Mononuclear cell (primary cell): ENCODE results near the gene SHROOM2. TPM values are rescaled to one million over a fixed set of nuclear protein-coding genes. Genes with fewer than 3 reads are reported as not detected.

Experiments
- H3K27me3 ChIP-seq: 2 replicates; pipeline ENCODE4 v1.6.0; 2011; ENCODE audit warnings: low read length, control low read depth; ENCODE audit not compliant: insufficient read depth
- H3K4me1 ChIP-seq: 2 replicates; pipeline ENCODE4 v1.5.1; 2011; ENCODE audit warnings: mild to moderate bottlenecking, low read length, control low read depth; ENCODE audit not compliant: insufficient read depth
- H3K4me3 ChIP-seq: 2 replicates; pipeline ENCODE4 v1.5.1; 2011; ENCODE audit warnings: mild to moderate bottlenecking, low read length, moderate library complexity
- H3K9me3 ChIP-seq: 2 replicates; pipeline ENCODE4 v1.5.1; 2011; ENCODE audit warnings: low read depth, mild to moderate bottlenecking, control low read depth, low read length
- total RNA-seq: library from RNA; depleted of rRNA; stranded (reverse); fragments of >200 nt; gene quantifications from one replicate; pipeline ENCODE4 v1.2.3, GENCODE V29; 2012

SHROOM2 gene, protein sequence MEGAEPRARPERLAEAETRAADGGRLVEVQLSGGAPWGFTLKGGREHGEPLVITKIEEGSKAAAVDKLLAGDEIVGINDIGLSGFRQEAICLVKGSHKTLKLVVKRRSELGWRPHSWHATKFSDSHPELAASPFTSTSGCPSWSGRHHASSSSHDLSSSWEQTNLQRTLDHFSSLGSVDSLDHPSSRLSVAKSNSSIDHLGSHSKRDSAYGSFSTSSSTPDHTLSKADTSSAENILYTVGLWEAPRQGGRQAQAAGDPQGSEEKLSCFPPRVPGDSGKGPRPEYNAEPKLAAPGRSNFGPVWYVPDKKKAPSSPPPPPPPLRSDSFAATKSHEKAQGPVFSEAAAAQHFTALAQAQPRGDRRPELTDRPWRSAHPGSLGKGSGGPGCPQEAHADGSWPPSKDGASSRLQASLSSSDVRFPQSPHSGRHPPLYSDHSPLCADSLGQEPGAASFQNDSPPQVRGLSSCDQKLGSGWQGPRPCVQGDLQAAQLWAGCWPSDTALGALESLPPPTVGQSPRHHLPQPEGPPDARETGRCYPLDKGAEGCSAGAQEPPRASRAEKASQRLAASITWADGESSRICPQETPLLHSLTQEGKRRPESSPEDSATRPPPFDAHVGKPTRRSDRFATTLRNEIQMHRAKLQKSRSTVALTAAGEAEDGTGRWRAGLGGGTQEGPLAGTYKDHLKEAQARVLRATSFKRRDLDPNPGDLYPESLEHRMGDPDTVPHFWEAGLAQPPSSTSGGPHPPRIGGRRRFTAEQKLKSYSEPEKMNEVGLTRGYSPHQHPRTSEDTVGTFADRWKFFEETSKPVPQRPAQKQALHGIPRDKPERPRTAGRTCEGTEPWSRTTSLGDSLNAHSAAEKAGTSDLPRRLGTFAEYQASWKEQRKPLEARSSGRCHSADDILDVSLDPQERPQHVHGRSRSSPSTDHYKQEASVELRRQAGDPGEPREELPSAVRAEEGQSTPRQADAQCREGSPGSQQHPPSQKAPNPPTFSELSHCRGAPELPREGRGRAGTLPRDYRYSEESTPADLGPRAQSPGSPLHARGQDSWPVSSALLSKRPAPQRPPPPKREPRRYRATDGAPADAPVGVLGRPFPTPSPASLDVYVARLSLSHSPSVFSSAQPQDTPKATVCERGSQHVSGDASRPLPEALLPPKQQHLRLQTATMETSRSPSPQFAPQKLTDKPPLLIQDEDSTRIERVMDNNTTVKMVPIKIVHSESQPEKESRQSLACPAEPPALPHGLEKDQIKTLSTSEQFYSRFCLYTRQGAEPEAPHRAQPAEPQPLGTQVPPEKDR (N-terminal part only)
- total RNA-seq, result under 0.01 TPM

DNA sequence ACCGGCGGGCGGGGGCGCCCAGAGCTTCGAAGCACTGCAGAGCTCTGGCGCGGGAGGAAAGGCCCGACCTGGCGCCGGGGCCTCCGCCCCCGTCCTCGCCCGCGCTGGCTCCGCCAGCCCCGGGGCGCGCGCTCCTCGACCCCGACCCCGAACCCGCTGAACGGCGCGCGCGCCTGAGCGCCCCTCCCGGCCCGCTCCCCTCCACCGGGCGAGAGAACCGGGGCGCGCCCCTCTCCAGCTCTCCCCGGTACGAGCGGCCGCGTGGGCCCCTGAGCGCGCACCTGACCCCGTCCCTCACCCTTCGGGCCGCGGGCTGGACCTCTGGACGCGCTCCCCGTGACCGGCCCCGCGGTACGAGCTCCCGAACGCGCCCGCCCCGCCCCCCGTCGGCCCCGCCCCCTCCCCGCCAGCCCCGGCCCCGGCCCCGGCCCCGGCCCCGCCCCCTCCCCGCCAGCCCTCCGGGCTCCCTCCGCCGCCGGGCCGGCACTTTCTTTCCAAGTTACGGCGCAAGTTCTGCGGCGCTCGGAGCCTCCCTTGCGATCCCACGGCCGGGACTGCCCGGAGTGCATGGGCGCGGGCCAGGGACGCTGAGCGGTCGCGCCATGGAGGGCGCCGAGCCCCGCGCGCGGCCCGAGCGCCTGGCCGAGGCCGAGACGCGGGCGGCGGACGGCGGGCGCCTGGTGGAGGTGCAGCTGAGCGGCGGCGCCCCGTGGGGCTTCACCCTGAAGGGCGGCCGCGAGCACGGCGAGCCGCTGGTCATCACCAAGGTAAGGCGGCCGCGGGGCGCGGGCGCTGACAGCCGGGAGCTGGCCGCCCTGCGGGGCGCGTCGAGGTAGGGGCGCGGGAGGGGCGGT lies at the start of gene SHROOM2:
Gene SHROOM2 (plus strand): TSS at position 486 of the 854 bp plus-strand sequence. CDS start 117 bp downstream, at position 603.
- Histone ChIP-seq H3K4me3 (no peak within 1 kb of the TSS), H3K4me1 (no peaks in the 10 kb centered on the region), H3K9me3 (no peaks in the 10 kb centered on the region), H3K27me3 (peaks cover 24% of the 10 kb centered on the region)

DNA sequence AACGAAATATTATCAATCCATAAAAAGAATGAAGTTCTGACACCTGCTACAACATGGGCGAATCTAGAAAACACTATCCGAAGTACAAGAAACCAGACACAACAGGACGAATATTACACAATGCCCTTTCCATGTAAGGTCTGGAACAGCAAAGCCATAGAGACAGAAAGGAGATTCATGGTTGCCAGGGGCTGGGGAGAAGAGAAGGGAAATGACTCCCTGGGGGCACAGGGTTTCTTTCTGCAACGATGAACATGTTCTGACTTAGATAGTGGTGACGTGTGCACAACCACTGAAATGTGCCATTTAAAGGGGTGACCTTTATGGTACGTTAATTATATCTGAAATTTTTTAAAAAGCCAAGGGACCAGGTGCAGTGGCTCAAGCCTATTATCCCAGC lies 48.9 kb upstream of the SHROOM2 start:
- no peaks in the 10 kb centered on the region for H3K4me1 ChIP-seq
- no peak overlapping the region for H3K4me3 ChIP-seq
- no peaks in the 10 kb centered on the region for H3K27me3 ChIP-seq
- no peaks in the 10 kb centered on the region for H3K9me3 ChIP-seq

DNA sequence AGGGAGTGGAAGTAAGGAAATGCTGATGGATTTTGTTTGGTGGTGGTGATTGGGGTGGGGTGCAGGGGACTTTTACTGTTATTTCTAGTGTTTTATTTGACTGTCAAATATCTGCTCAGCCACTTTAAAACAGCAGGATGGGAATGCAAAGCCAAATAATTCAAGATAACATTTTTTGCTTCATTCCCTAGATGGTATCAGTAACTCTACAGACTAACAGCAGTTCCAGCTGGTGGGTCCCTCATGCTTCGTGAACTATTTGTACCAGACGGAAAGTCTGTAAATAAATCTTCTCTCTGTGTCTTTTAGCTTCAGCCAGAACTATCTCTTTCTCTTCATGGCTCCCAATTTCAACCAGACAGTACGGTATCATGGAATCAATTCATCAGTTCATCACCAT lies 48.1 kb upstream of the SHROOM2 start:
- Histone ChIP-seq H3K9me3 (no peaks in the 10 kb centered on the region), H3K4me3 (no peak overlapping the region), H3K4me1 (no peaks in the 10 kb centered on the region), H3K27me3 (no peaks in the 10 kb centered on the region)

DNA sequence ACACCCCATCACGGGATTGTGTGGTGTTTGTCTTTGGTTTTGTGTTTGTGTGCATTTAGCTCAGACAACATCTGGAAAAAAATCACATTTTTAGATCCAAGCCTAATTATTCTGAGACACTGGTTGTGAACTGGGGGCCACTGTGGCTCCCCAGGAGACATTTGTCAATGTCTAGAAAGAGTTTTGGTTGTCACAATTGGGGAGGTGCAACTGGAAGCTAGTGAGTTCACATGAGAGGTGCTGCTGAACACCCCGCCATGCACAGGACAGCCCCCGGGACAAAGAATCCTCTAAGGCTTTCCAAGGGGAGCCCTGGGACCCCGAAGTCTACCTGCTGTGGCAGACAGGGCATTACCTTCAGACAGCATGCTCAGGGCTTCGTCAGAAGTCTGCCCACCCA lies 47.1 kb upstream of the SHROOM2 start:
- Histone ChIP-seq H3K4me1 (no peaks in the 10 kb centered on the region), H3K27me3 (no peaks in the 10 kb centered on the region), H3K4me3 (no peak overlapping the region), H3K9me3 (no peaks in the 10 kb centered on the region)

DNA sequence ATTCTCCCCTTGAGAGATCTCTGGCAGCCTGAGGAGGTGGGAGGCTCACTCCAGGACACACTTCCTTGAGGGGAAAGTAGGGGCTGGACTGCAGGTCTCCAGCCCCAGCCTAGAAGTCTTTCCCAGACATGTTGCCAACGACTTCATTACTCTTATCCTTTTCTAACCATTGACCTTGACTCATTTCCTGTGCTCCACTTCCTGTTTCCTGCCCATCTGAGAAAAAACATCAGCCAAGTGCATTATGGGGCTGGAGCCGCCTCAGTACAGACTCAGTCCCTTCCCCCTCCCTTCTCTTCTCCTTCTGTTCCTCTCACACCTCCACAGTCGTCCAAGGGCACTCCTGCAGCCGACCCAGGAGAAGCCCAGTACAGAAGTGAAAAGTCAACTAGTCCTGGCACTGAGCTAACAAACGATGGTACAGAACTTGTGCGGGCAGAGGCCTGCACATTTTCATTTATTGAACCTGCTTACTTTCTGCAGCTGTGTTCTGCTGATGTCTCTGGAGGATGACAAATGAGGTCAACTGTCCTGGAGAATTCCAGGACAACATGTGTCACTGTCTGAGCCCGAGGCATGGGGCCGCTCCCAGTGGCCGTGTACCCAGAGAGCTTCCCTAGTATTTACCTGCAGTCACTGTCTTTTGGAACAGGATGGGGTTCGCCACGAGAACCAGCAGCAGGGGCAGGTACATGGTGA lies 40.7 kb upstream of the SHROOM2 start:
- no peak overlapping the region for H3K4me3 ChIP-seq
- H3K9me3 ChIP-seq, result no peaks in the 10 kb centered on the region
- H3K27me3 ChIP-seq, result no peaks in the 10 kb centered on the region
- H3K4me1 ChIP-seq, result peaks cover 6% of the 10 kb centered on the region

DNA sequence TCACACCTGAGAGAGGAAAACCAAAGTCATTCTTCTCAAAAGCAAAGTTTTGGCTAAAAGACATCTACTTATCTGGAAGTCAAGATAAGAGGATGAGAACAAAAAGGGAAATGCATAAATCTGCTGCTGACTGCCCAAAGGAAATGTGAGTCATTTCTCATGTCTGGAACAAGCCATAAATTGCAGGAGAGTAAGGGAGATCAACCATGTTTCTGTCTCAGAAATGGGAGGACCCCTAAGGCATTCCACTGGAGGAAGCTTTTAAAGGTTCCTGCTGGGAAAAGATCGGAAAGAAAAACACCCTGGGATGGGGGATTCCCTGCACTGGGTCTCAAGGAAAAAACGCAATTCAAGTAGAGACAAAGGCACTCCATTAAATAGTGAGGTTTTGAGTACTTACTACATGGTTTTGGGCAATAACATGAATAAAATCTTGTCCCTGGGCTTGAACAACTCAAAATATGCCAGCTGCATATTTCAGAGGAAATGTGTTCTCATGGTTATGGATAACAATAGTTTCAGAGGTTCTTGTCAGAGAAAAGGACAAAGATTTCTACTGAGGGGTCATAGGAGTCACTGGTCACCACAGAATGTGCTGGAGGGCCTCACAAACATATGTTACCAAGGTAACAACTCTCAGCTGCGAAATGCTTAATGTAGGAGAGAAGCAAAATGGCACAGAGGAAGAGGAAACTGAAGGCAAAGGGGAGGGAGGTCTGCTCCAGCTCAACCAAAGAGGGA lies 39.9 kb upstream of the SHROOM2 start:
- Histone ChIP-seq H3K27me3 (no peaks in the 10 kb centered on the region), H3K9me3 (no peaks in the 10 kb centered on the region), H3K4me1 (peaks cover 6% of the 10 kb centered on the region), H3K4me3 (no peak overlapping the region)

DNA sequence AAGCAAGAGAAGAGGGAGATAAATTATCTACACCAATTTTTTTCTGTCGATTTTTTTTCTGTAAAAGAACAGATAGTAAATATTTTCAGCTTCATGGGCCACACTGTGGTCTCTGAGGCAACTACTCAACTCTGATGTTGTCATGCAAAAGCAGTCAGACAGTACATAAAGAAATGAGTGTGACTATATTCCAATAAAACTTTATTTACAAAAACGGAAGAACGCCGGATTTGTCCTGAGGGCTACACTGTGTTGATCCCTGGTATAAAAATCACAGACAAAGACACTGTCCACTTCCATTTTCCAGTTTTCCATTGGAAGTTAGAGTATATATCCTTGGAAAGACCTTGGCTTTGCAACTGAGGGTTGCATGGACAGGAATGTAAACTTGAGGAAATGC lies 38.6 kb upstream of the SHROOM2 start:
- H3K4me1 ChIP-seq, result peaks cover 6% of the 10 kb centered on the region
- no peak overlapping the region for H3K4me3 ChIP-seq
- H3K9me3 ChIP-seq, result no peaks in the 10 kb centered on the region
- H3K27me3 ChIP-seq, result no peaks in the 10 kb centered on the region

DNA sequence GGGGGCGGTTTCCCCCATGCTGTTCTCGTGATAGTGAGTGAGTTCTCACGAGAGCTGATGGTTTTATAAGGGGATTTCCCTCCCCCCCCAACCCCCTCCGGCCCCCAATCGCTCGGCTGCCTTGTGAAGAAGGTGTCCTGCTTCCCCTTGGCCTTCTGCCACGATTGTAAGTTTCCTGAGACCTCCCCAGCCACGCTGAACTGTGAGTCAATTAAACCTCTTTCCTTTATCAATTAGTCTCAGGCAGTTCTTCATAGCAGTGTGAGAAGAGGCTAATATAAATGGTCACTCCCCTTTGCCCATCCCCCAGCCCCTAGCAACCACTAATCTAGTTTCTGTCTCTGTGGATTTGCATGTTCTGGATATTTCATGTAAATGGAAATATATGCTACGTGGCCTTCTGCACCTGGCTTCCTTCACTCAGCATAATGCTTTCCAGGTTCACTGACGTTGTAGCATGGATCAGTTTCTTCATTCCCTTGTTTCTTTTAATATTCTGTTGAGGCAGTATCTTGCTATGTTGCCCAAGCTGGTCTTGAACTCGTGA lies 37.0 kb upstream of the SHROOM2 start:
- Histone ChIP-seq H3K4me1 (peaks cover 6% of the 10 kb centered on the region), H3K9me3 (no peaks in the 10 kb centered on the region), H3K4me3 (no peak overlapping the region), H3K27me3 (no peaks in the 10 kb centered on the region)

DNA sequence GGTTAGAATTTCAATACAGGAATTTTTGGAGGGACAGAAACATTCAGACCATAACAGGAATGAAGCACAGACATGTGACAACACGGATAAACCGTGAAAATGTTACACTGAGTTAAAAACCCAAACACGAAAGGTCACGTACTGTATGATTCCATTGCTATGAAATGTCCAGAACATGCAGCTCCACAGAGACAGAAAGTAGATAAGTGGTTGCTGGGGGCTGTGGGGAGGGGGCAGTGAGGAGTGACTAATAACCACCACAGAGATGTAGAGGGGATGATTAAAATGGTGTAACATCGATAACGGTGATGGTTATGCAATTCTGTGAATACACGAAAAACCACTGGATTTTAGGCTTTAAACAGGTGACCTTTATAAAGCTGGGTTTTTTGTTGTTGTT lies 28.9 kb upstream of the SHROOM2 start:
- H3K27me3 ChIP-seq, result no peaks in the 10 kb centered on the region
- no peaks in the 10 kb centered on the region for H3K4me1 ChIP-seq
- no peak overlapping the region for H3K4me3 ChIP-seq
- H3K9me3 ChIP-seq, result no peaks in the 10 kb centered on the region

DNA sequence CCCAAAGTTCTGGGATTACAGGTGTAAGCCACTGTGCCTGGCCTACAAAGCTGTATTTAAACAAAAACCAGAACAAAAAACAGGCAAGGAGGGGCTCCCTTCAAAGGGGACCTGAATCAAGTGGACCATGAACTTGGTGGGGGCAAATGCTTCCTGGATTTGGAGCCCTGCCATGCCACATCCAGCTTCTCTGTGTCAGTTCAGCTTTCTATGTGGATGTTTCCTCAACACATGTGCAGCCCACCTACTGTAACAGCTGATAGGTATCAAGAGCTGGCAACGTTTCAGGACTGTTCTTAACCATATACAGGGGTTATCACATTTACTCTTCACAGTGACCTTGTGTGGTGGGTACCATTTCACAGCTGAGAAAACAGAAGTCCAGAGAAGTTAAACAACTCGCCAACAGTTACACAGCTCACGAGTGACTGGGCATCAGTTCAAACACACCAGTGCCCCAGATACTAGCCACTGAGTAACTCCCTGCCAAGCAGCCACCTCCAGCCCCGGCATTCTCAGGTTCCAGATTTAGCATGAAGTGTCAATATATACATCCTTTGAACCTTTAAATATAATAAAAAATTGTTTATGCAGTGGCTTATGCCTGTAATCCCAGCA lies 28.1 kb upstream of the SHROOM2 start:
- Histone ChIP-seq H3K4me3 (no peak overlapping the region), H3K4me1 (no peaks in the 10 kb centered on the region), H3K9me3 (no peaks in the 10 kb centered on the region), H3K27me3 (no peaks in the 10 kb centered on the region)

DNA sequence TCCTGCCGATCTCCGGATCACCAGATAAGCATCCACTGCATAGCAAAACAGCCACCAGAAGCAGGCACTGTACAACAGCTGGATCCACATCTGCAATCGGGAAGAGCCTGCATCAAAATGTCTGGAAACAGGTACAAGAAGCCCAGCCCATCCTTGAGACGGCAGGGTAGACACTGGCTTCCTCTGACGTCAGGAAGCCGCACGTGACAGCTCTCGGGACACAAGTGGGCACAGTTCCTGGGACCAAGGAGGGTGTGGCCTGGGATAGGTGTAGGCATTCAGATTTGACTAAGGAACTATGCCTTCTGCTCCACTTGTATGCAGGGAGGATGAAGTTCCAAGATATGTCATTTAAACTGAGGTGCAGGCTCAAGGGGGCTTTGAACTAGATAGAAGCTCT lies 26.9 kb upstream of the SHROOM2 start:
- no peaks in the 10 kb centered on the region for H3K9me3 ChIP-seq
- no peaks in the 10 kb centered on the region for H3K27me3 ChIP-seq
- H3K4me1 ChIP-seq, result no peaks in the 10 kb centered on the region
- H3K4me3 ChIP-seq, result no peak overlapping the region

DNA sequence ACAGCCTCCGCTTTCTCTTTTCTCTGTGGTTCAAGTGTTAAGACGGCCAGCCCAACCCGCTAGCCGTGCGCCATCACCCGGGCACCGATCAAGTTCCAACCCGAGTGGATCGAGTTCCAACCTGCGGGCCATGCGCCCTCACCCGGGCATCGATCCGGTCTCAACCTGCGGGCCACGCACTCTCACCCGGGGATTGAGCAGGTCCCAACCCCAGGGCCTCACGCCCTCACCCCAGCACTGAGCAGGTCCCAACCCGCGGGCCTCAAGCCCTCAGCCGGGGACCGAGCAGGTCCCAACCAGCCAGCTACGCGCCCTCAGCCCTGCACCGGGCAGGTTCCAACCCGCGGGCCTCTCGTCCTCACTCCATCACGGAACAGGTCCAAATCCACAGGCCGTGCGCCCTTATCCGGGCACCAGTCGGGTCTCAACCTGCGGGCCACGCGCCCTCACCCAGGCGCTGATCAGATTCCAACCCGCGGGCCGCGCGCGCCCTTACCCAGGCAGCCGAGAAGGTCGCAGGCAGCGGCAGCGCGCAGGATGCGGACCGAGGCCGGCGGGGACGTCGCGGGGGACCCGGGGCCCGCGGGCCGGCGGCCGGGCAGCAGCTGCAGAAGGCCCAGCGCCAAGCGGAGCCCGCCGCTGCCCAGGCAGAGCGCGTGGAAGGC lies 21.0 kb upstream of the SHROOM2 start:
- Histone ChIP-seq H3K4me3 (no peak overlapping the region), H3K9me3 (no peaks in the 10 kb centered on the region), H3K4me1 (no peaks in the 10 kb centered on the region), H3K27me3 (no peaks in the 10 kb centered on the region)
